ENCODE results near the gene RPS6KL1. TPM values are rescaled to one million over a fixed set of nuclear protein-coding genes. Genes with fewer than 3 reads are reported as not detected.

RPS6KL1 gene
- total and polyA plus RNA-seq, 8 donors = 0.62 to 6.7 (median 1.2) TPM

DNA sequence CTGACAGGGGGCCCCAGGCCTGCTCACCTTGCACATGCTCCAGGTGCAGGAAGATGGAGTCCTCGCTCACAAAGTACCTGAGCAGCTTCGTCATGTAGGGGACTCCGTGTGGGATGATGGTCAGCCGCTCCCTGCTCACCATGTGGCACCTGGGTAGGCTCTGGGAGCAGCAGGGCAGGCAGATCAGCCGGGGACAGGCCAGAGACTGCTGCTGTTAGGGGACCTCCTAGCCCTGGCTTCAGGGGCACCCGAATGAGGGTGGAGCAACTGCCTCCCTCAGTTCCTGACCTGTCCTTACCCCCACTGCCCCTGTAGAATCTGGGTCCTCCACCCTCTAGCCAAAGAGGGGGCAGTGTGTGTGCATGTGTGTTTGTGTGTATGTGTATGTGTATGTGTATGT is 11.8 kb downstream of the RPS6KL1 start:
- Histone ChIP-seq H3K9me3 (no peaks in the 10 kb centered on the region), H3K27me3 (no peaks in the 10 kb centered on the region), H3K36me3 (peaks cover 0 to 8% of the 10 kb centered on the region in 2 donors), H3K4me3 (no peak overlapping the region), H3K4me1 (peaks cover 0 to 3% of the 10 kb centered on the region in 2 donors), H3K27ac (no peak overlapping the region)
- intact Hi-C loops (cut with DNase I) = no loop called here
- TF ChIP-seq, protein P1, sequence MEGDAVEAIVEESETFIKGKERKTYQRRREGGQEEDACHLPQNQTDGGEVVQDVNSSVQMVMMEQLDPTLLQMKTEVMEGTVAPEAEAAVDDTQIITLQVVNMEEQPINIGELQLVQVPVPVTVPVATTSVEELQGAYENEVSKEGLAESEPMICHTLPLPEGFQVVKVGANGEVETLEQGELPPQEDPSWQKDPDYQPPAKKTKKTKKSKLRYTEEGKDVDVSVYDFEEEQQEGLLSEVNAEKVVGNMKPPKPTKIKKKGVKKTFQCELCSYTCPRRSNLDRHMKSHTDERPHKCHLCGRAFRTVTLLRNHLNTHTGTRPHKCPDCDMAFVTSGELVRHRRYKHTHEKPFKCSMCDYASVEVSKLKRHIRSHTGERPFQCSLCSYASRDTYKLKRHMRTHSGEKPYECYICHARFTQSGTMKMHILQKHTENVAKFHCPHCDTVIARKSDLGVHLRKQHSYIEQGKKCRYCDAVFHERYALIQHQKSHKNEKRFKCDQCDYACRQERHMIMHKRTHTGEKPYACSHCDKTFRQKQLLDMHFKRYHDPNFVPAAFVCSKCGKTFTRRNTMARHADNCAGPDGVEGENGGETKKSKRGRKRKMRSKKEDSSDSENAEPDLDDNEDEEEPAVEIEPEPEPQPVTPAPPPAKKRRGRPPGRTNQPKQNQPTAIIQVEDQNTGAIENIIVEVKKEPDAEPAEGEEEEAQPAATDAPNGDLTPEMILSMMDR (IDR thresholded peaks at IDR 0.05) = no peak
- ATAC-seq (no peak), DNase-seq (no peak)

- H3K27me3 ChIP-seq = no peaks in the 10 kb centered on the region
- no peak for ATAC-seq
- H3K27ac ChIP-seq = no peak overlapping the region
- TF ChIP-seq, protein P1 (IDR thresholded peaks at IDR 0.05) = no peak
- H3K36me3 ChIP-seq = peaks cover 0 to 8% of the 10 kb centered on the region in 2 donors
- peaks cover 0 to 7% of the 10 kb centered on the region in 2 donors for H3K4me1 ChIP-seq
- no peak for DNase-seq
- H3K9me3 ChIP-seq = no peaks in the 10 kb centered on the region
- intact Hi-C loops (cut with DNase I) = no loop called here
- H3K4me3 ChIP-seq = no peak overlapping the region
Measured at GRCh38 chr14:74910556-74910955, 12.5 kb downstream of the RPS6KL1 start.

DNA sequence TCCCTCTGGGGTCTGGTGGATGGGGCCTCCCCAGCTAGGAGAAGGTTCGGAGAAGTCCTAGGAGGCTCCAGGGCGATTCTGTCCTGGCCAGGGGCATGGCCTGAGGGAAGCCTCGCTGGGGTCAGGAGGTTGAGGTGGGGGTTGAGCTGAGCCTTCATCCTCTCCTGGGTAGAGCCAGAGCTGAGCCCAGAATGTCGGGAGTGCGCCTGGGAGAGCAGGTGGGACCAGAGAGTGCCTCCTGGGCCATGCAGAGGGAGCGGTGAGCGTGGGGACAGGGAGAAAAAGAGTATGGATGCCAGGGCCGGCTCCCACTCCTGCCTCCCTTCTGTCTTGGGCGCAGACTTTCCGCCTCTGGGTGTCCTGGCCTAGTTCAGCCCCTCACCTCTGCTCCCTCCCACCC is 13.1 kb downstream of the RPS6KL1 start:
- intact Hi-C loops (cut with DNase I) = loop anchor here in 1 of 2 donors (5.0 kb wide), 1 partner anchor 48 kb away; no protein-coding TSS in a partner anchor
- Histone ChIP-seq H3K27me3 (no peaks in the 10 kb centered on the region), H3K4me3 (no peak overlapping the region), H3K4me1 (peaks cover 0 to 7% of the 10 kb centered on the region in 2 donors), H3K9me3 (no peaks in the 10 kb centered on the region), H3K27ac (no peak overlapping the region), H3K36me3 (peaks cover 0 to 15% of the 10 kb centered on the region in 2 donors)
- ATAC-seq (no peak), DNase-seq (no peak)
- TF ChIP-seq, protein P1 (IDR thresholded peaks at IDR 0.05) = no peak

- intact Hi-C loops (cut with DNase I) = loop anchor here in 1 of 2 donors (5.0 kb wide), 1 partner anchor 47 kb away; no protein-coding TSS in a partner anchor
- TF ChIP-seq, protein P1 (IDR thresholded peaks at IDR 0.05) = no peak
- Histone ChIP-seq H3K27me3 (no peaks in the 10 kb centered on the region), H3K9me3 (no peaks in the 10 kb centered on the region), H3K36me3 (peaks cover 0 to 19% of the 10 kb centered on the region in 2 donors), H3K4me3 (no peak overlapping the region), H3K27ac (no peak overlapping the region), H3K4me1 (peaks cover 0 to 7% of the 10 kb centered on the region in 2 donors)
- DNase-seq (no peak), ATAC-seq (no peak)
Measured at GRCh38 chr14:74909501-74909900, 13.6 kb downstream of the RPS6KL1 start.

- no peaks in the 10 kb centered on the region for H3K27me3 ChIP-seq
- intact Hi-C loops (cut with DNase I) = loop anchor here in 1 of 2 donors (5.0 kb wide), 1 partner anchor 47 kb away; no protein-coding TSS in a partner anchor
- DNase-seq (no peak), ATAC-seq (no peak)
- peaks cover 0 to 25% of the 10 kb centered on the region in 2 donors for H3K36me3 ChIP-seq
- H3K4me1 ChIP-seq = peaks cover 0 to 7% of the 10 kb centered on the region in 2 donors
- H3K9me3 ChIP-seq = no peaks in the 10 kb centered on the region
- no peak overlapping the region for H3K27ac ChIP-seq
- TF ChIP-seq, protein P1 (IDR thresholded peaks at IDR 0.05) = no peak
- no peak overlapping the region for H3K4me3 ChIP-seq
Measured at GRCh38 chr14:74908861-74909341, 14.2 kb downstream of the RPS6KL1 start.
